ENCODE results near the gene WFDC12.

WFDC12 gene

DNA sequence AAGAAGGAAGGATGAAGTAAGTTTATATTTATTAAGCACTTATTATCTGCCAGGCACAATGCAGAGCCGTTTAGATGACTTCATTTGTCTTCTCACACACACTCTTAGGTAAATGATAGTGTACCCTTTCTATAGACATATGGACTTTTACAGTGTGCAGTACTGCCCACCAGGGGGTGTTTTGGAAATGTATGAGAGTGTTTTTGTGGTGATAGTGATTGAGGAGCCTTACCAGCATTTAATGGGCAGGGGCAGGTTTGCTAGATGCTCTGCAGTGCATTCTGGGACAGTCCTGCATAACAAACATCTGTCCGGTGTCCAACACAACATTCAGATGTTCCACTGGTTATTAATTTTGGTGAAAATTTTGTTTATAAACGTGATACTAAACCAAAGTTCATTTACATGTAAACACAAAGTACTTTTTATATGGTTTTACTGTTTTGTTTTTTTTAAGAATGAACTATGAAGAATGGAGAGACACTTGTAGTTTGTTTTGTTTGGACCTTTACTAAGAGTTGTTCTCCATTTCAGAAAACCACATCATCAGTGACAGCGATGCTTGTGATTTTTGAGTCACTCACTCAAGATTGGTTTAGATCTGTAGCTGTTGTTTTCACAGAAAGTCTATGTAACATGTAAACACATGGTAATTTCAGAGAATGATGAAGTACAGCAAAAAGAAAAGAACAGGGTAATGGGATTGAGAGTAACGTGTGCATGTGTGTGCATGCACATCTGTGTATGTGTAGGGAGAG, 43.2 kb downstream of the WFDC12 start:
- no peak overlapping the region for H3K4me3 ChIP-seq (ENCODE audit: low read depth, low read length)
- TF ChIP-seq, protein P1, sequence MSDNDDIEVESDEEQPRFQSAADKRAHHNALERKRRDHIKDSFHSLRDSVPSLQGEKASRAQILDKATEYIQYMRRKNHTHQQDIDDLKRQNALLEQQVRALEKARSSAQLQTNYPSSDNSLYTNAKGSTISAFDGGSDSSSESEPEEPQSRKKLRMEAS (IDR thresholded peaks at IDR 0.05; ENCODE audit: low read depth, low read length) = no peak
- TF ChIP-seq POLR2A (IDR thresholded peaks at IDR 0.05; ENCODE audit: extremely low read depth, insufficient read length) (no peak), MYC (IDR thresholded peaks at IDR 0.05; ENCODE audit: low read depth, low read length) (no peak)
- TF ChIP-seq, protein P2, sequence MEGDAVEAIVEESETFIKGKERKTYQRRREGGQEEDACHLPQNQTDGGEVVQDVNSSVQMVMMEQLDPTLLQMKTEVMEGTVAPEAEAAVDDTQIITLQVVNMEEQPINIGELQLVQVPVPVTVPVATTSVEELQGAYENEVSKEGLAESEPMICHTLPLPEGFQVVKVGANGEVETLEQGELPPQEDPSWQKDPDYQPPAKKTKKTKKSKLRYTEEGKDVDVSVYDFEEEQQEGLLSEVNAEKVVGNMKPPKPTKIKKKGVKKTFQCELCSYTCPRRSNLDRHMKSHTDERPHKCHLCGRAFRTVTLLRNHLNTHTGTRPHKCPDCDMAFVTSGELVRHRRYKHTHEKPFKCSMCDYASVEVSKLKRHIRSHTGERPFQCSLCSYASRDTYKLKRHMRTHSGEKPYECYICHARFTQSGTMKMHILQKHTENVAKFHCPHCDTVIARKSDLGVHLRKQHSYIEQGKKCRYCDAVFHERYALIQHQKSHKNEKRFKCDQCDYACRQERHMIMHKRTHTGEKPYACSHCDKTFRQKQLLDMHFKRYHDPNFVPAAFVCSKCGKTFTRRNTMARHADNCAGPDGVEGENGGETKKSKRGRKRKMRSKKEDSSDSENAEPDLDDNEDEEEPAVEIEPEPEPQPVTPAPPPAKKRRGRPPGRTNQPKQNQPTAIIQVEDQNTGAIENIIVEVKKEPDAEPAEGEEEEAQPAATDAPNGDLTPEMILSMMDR (IDR thresholded peaks at IDR 0.05; ENCODE audit: low read depth, low read length) = peak; percentile 57
- peak; percentile 40 for DNase-seq (ENCODE audit: low read depth)

DNA sequence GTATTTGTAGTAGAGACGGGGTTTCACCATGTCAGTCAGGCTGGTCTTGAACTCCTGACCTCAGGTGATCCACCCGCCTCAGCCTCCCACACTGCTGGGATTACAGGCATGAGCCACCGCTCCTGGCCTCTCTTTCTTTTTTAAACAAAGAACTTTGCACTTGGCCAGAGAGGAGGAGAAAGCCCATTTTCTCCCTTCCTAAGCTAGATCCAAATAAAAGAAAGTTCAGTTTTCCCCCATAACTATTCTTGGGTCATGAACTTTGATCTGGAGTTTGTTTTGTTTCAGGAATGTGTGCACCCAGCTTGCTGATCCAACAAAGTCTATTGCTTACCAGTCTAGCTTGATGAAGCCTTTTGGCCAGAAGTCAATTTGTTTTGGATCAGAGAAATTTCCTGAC, 46.7 kb downstream of the WFDC12 start:
- H3K4me3 ChIP-seq (ENCODE audit: low read depth, low read length) = no peak overlapping the region
- no peak for DNase-seq (ENCODE audit: low read depth)
- TF ChIP-seq MYC (IDR thresholded peaks at IDR 0.05; ENCODE audit: low read depth, low read length) (no peak), POLR2A (IDR thresholded peaks at IDR 0.05; ENCODE audit: extremely low read depth, insufficient read length) (no peak)
- TF ChIP-seq, protein P2 (IDR thresholded peaks at IDR 0.05; ENCODE audit: low read depth, low read length) = no peak
- TF ChIP-seq, protein P1 (IDR thresholded peaks at IDR 0.05; ENCODE audit: low read depth, low read length) = no peak
